ENCODE measurements around the gene TCEAL2.
"Not testable (repeated sequence)": the region's sequence is repeated elsewhere in the genome, so short reads cannot be mapped to it uniquely, and the experiment has no call there.

TCEAL2 gene

GRCh38 chrX:102125436-102125835 lies at the start of gene TCEAL2:
Gene TCEAL2 (plus strand): TSS chrX:102125679. CDS start chrX:102126831, 1,152 bp downstream.
- not testable (repeated sequence) for DNase-seq

GRCh38 chrX:102077426-102077825 lies 48.1 kb upstream of the TCEAL2 start:
- DNase-seq, result no peak

GRCh38 chrX:102085706-102086105 lies 39.8 kb upstream of the TCEAL2 start:
- peak; percentile 1 for DNase-seq

GRCh38 chrX:102113367-102113766 lies 12.1 kb upstream of the TCEAL2 start:
- no peak for DNase-seq

GRCh38 chrX:102115748-102116147 lies 9.7 kb upstream of the TCEAL2 start:
- no peak for DNase-seq

- DNase-seq, result not testable (repeated sequence)
Observed at GRCh38 chrX:102125014-102125413, 465 bp upstream of the TCEAL2 start.

- not testable (repeated sequence) for DNase-seq
Observed at GRCh38 chrX:102126080-102126818, 770 bp downstream of the TCEAL2 start.

- no peak for DNase-seq
Observed at GRCh38 chrX:102126863-102127262, 1.4 kb downstream of the TCEAL2 start.

GRCh38 chrX:102129473-102129872 lies 4.0 kb downstream of the TCEAL2 start:
- peak; percentile 6 for DNase-seq

- no peak for DNase-seq
Observed at GRCh38 chrX:102138064-102138463, 12.6 kb downstream of the TCEAL2 start.

GRCh38 chrX:102140876-102141275 lies 15.4 kb downstream of the TCEAL2 start:
- DNase-seq, result not testable (repeated sequence)

GRCh38 chrX:102141631-102142030 lies 16.2 kb downstream of the TCEAL2 start:
- DNase-seq, result not testable (repeated sequence)

- not testable (repeated sequence) for DNase-seq
Observed at GRCh38 chrX:102142274-102142673, 16.8 kb downstream of the TCEAL2 start, which contains the start of gene TCEAL6. Gene TCEAL6 (minus strand): TSS chrX:102142481.

- peak; percentile 6 for DNase-seq
Observed at GRCh38 chrX:102154218-102154860, 28.9 kb downstream of the TCEAL2 start.

GRCh38 chrX:102154900-102155805 lies 29.7 kb downstream of the TCEAL2 start:
- DNase-seq, result peak; percentile 30

- DNase-seq, result peak; percentile 75
Observed at GRCh38 chrX:102155806-102156179, 30.3 kb downstream of the TCEAL2 start, which contains the start of gene BEX5. Gene BEX5 (minus strand): TSS chrX:102155977. CDS start chrX:102154265, 1,712 bp downstream.

Measured in CD4-positive, alpha-beta T cell treated with Interleukin-17A for 1 hour (primary cell).